Measurements from ENCODE around the gene SAMD3. TPM values are rescaled to one million over a fixed set of nuclear protein-coding genes. Genes with fewer than 3 reads are reported as not detected.
"Not testable (repeated sequence)": the region's sequence is repeated elsewhere in the genome, so short reads cannot be mapped to it uniquely, and the experiment has no call there.

The SAMD3 gene
- total and polyA plus RNA-seq, 4 donors = 0.08 to 4.3 (median 1.2) TPM

GRCh38 chr6:130198483-130199035 lies 24.2 kb downstream of the SAMD3 start:
- no peaks in the 10 kb centered on the region for H3K4me1 ChIP-seq (ENCODE audit: control insufficient read depth in 4 of 4, insufficient read depth in 4 of 4, low read length in 3 of 4)
- no peak overlapping the region for H3K9ac ChIP-seq (ENCODE audit: low read depth in 1 of 2, low read length in 2 of 2)
- H3K27me3 ChIP-seq (ENCODE audit: control insufficient read depth in 4 of 4, insufficient read depth in 4 of 4, low read length in 3 of 4) = peaks cover 0 to 3% (median 0%) of the 10 kb centered on the region in 4 donors
- DNase-seq (ENCODE audit: low spot score) = no peak
- no peak overlapping the region for H3K27ac ChIP-seq (ENCODE audit: low read depth in 1 of 2, low read length in 2 of 2)
- 68% methylated on average over 2 of the region's 2 CpGs for WGBS
- no peaks in the 10 kb centered on the region for H3K36me3 ChIP-seq (ENCODE audit: control insufficient read depth in 4 of 4, insufficient read depth in 3 of 4, low read depth in 1 of 4, low read length in 3 of 4)
- no peak overlapping the region for H3K4me3 ChIP-seq (ENCODE audit: low read depth in 1 of 3, low read length in 3 of 3)
- no peaks in the 10 kb centered on the region for H3K9me3 ChIP-seq (ENCODE audit: control insufficient read depth in 4 of 4, low read length in 3 of 4)
- TF ChIP-seq RXRA (IDR thresholded peaks at IDR 0.05) (no peak), FOXA2 (IDR thresholded peaks at IDR 0.05) (no peak), ATF3 (IDR thresholded peaks at IDR 0.05) (no peak), MAX (IDR thresholded peaks at IDR 0.05) (no peak), NR2F2 (IDR thresholded peaks at IDR 0.05) (no peak), JUND (IDR thresholded peaks at IDR 0.05) (no peak), REST (IDR thresholded peaks at IDR 0.05) (no peak)

GRCh38 chr6:130197816-130198482 lies 24.8 kb downstream of the SAMD3 start:
- H3K4me1 ChIP-seq (ENCODE audit: control insufficient read depth in 4 of 4, insufficient read depth in 4 of 4, low read length in 3 of 4); H3K9me3 ChIP-seq (ENCODE audit: control insufficient read depth in 4 of 4, low read length in 3 of 4); H3K4me3 ChIP-seq (ENCODE audit: low read depth in 1 of 3, low read length in 3 of 3); H3K36me3 ChIP-seq (ENCODE audit: control insufficient read depth in 4 of 4, insufficient read depth in 3 of 4, low read depth in 1 of 4, low read length in 3 of 4); H3K27ac ChIP-seq (ENCODE audit: low read depth in 1 of 2, low read length in 2 of 2); H3K9ac ChIP-seq (ENCODE audit: low read depth in 1 of 2, low read length in 2 of 2); DNase-seq (ENCODE audit: low spot score); H3K27me3 ChIP-seq (ENCODE audit: control insufficient read depth in 4 of 4, insufficient read depth in 4 of 4, low read length in 3 of 4): not testable (repeated sequence)
- whole genome bisulfite sequencing = 91% methylated on average over 9 of the region's 9 CpGs

- H3K4me1 ChIP-seq (ENCODE audit: control insufficient read depth in 4 of 4, insufficient read depth in 4 of 4, low read length in 3 of 4); H3K9me3 ChIP-seq (ENCODE audit: control insufficient read depth in 4 of 4, low read length in 3 of 4); H3K9ac ChIP-seq (ENCODE audit: low read depth in 1 of 2, low read length in 2 of 2); H3K4me3 ChIP-seq (ENCODE audit: low read depth in 1 of 3, low read length in 3 of 3); H3K27me3 ChIP-seq (ENCODE audit: control insufficient read depth in 4 of 4, insufficient read depth in 4 of 4, low read length in 3 of 4); DNase-seq (ENCODE audit: low spot score); H3K36me3 ChIP-seq (ENCODE audit: control insufficient read depth in 4 of 4, insufficient read depth in 3 of 4, low read depth in 1 of 4, low read length in 3 of 4); H3K27ac ChIP-seq (ENCODE audit: low read depth in 1 of 2, low read length in 2 of 2): not testable (repeated sequence)
- 90% methylated on average over 4 of the region's 4 CpGs for WGBS
Measured at GRCh38 chr6:130194434-130194833, 28.3 kb downstream of the SAMD3 start.
